ENCODE data around the gene APBA2. TPM values are rescaled to one million over a fixed set of nuclear protein-coding genes. Genes with fewer than 3 reads are reported as not detected.

The APBA2 gene
- total RNA-seq, 1 donor from 2014 or later = 35.8 TPM

GRCh38 chr15:28930476-28931291 is 44.9 kb downstream of the APBA2 start:
- no peak overlapping the region for H3K9ac ChIP-seq
- peaks cover 4% of the 10 kb centered on the region for H3K79me2 ChIP-seq (ENCODE audit: low read depth)
- Mint-ChIP-seq H3K4me3 (no peak overlapping the region), H3K9me3 (peaks cover 22% of the 10 kb centered on the region), H3K27me3 (ENCODE audit: insufficient read depth, low read depth) (peaks cover 2% of the 10 kb centered on the region), H3K36me3 (peaks cover 46% of the 10 kb centered on the region), H3K27ac (no peak overlapping the region), H3K4me1 (peaks cover 18% of the 10 kb centered on the region)
- H3K36me3 ChIP-seq = no peaks in the 10 kb centered on the region
- H3K4me3 ChIP-seq = no peak overlapping the region
- no peaks in the 10 kb centered on the region for H3K4me1 ChIP-seq
- H3K27me3 ChIP-seq = no peaks in the 10 kb centered on the region
- no peaks in the 10 kb centered on the region for H3F3A ChIP-seq (ENCODE audit: low read depth)
- H3K4me2 ChIP-seq = no peak overlapping the region
- TF ChIP-seq CTCF (IDR thresholded peaks at IDR 0.05) = no peak
- H2AFZ ChIP-seq (replicated peaks) = no peak overlapping the region
- H4K20me1 ChIP-seq (ENCODE audit: low read depth) = peaks cover 29% of the 10 kb centered on the region
- DNase-seq (ENCODE audit: low spot score) = no peak
- no peak overlapping the region for H3K27ac ChIP-seq
- no peaks in the 10 kb centered on the region for H3K9me3 ChIP-seq (ENCODE audit: low read depth)

- H3K79me2 ChIP-seq (ENCODE audit: low read depth) = no peaks in the 10 kb centered on the region
- no peak overlapping the region for H3K4me2 ChIP-seq
- H3K27ac ChIP-seq = no peak overlapping the region
- no peak overlapping the region for H3K9ac ChIP-seq
- H3K27me3 ChIP-seq = no peaks in the 10 kb centered on the region
- no peak overlapping the region for H2AFZ ChIP-seq (replicated peaks)
- DNase-seq (ENCODE audit: low spot score) = no peak
- Mint-ChIP-seq H3K27ac (no peak overlapping the region), H3K4me3 (no peak overlapping the region), H3K4me1 (peaks cover 25% of the 10 kb centered on the region), H3K9me3 (peaks cover 22% of the 10 kb centered on the region), H3K27me3 (ENCODE audit: insufficient read depth, low read depth) (peaks cover 2% of the 10 kb centered on the region), H3K36me3 (peaks cover 40% of the 10 kb centered on the region)
- no peak overlapping the region for H3K4me3 ChIP-seq
- H3K36me3 ChIP-seq = no peaks in the 10 kb centered on the region
- H3K4me1 ChIP-seq = no peaks in the 10 kb centered on the region
- no peaks in the 10 kb centered on the region for H3F3A ChIP-seq (ENCODE audit: low read depth)
- no peaks in the 10 kb centered on the region for H3K9me3 ChIP-seq (ENCODE audit: low read depth)
- peaks cover 40% of the 10 kb centered on the region for H4K20me1 ChIP-seq (ENCODE audit: low read depth)
- TF ChIP-seq CTCF (IDR thresholded peaks at IDR 0.05) (no peak), EZH2 (IDR thresholded peaks at IDR 0.05) (no peak), EZH2phosphoT487 (IDR thresholded peaks at IDR 0.05) (no peak)
These were observed 46.1 kb downstream of the APBA2 start for GRCh38 chr15:28931828-28932227.

- Mint-ChIP-seq H3K36me3 (peaks cover 36% of the 10 kb centered on the region), H3K4me1 (peaks cover 29% of the 10 kb centered on the region), H3K27me3 (ENCODE audit: insufficient read depth, low read depth) (peaks cover 3% of the 10 kb centered on the region), H3K27ac (no peak overlapping the region), H3K4me3 (no peak overlapping the region), H3K9me3 (peaks cover 19% of the 10 kb centered on the region)
- Histone ChIP-seq H3K9me3 (ENCODE audit: low read depth) (no peaks in the 10 kb centered on the region), H2AFZ (replicated peaks) (no peak overlapping the region), H4K20me1 (ENCODE audit: low read depth) (peaks cover 37% of the 10 kb centered on the region), H3K9ac (no peak overlapping the region), H3K4me1 (no peaks in the 10 kb centered on the region), H3K36me3 (no peaks in the 10 kb centered on the region), H3K4me2 (no peak overlapping the region), H3K27ac (no peak overlapping the region), H3F3A (ENCODE audit: low read depth) (no peaks in the 10 kb centered on the region), H3K27me3 (no peaks in the 10 kb centered on the region), H3K4me3 (no peak overlapping the region), H3K79me2 (ENCODE audit: low read depth) (no peaks in the 10 kb centered on the region)
- TF ChIP-seq CTCF (IDR thresholded peaks at IDR 0.05) (no peak), EZH2phosphoT487 (IDR thresholded peaks at IDR 0.05) (no peak), EZH2 (IDR thresholded peaks at IDR 0.05) (no peak)
- DNase-seq (ENCODE audit: low spot score) = no peak
These were observed 46.6 kb downstream of the APBA2 start for GRCh38 chr15:28932361-28932760.
